ENCODE data around the gene FDXR. TPM values are rescaled to one million over a fixed set of nuclear protein-coding genes. Genes with fewer than 3 reads are reported as not detected.

The FDXR gene
- total RNA-seq, 1 experiment from 2014 or later = 39.7 TPM

DNA sequence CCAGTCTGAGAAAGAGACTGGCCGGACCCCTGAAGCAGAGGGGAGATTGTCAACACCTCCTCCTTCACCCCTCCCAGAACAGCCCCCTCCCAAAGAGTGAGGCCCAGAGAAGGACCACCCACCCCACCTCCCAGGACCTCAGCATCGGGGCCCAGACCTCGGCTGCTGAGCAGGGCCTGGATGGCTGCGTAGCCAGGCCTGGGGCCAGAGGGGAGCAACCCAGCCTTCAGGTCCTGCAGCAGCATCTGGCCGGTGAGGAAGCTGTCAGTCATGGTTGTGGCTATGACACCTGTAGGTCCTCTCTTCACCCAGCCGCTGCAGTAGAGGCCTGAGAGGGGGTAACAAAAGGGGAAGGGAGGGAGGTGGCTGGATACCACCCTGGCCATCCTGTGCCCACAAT is 9.9 kb downstream of the FDXR start:
- TF ChIP-seq, protein P1, sequence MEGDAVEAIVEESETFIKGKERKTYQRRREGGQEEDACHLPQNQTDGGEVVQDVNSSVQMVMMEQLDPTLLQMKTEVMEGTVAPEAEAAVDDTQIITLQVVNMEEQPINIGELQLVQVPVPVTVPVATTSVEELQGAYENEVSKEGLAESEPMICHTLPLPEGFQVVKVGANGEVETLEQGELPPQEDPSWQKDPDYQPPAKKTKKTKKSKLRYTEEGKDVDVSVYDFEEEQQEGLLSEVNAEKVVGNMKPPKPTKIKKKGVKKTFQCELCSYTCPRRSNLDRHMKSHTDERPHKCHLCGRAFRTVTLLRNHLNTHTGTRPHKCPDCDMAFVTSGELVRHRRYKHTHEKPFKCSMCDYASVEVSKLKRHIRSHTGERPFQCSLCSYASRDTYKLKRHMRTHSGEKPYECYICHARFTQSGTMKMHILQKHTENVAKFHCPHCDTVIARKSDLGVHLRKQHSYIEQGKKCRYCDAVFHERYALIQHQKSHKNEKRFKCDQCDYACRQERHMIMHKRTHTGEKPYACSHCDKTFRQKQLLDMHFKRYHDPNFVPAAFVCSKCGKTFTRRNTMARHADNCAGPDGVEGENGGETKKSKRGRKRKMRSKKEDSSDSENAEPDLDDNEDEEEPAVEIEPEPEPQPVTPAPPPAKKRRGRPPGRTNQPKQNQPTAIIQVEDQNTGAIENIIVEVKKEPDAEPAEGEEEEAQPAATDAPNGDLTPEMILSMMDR (conservative IDR thresholded peaks at IDR 0.05) = no peak
- H2BK120ac ChIP-seq (ENCODE audit: low read depth, low read length, poor library complexity, severe bottlenecking) = no peak overlapping the region
- no CpG with 5 or more reads among the region's 6 CpGs for WGBS (ENCODE audit: extremely low coverage, insufficient read length, low lambda C conversion rate)
- peaks cover 30% of the 10 kb centered on the region for H3K27me3 ChIP-seq (ENCODE audit: insufficient read depth, low read length)
- H2AK5ac ChIP-seq (ENCODE audit: insufficient read length, low read length) = no peak overlapping the region
- Mint-ChIP-seq H3K27me3 (ENCODE audit: low read depth) (peaks cover 42% of the 10 kb centered on the region), H3K4me1 (peaks cover 14 to 18% of the 10 kb centered on the region in 2 experiments), H3K9me3 (no peaks in the 10 kb centered on the region), H3K36me3 (ENCODE audit: insufficient read depth in 1 of 3, low read depth in 3 of 3) (peaks cover 3 to 16% (median 15%) of the 10 kb centered on the region in 3 experiments; a peak in 4 of 7 replicates), H3K4me3 (no peak overlapping the region), H3K27ac (no peak overlapping the region)
- H3K9me3 ChIP-seq (ENCODE audit: control insufficient read depth, low read depth, low read length) = no peaks in the 10 kb centered on the region
- no peak overlapping the region for H3K23ac ChIP-seq (ENCODE audit: insufficient read length, low read depth, low read length)
- H3K14ac ChIP-seq (ENCODE audit: insufficient read depth, low read length) = no peak overlapping the region
- H4K8ac ChIP-seq (replicated peaks; ENCODE audit: insufficient read length, low read depth, low read length) = no peak overlapping the region
- H3T11ph ChIP-seq (ENCODE audit: low read length) = no peak overlapping the region
- H2BK20ac ChIP-seq (ENCODE audit: low read depth, low read length, poor library complexity, severe bottlenecking) = no peak overlapping the region
- H3K23me2 ChIP-seq (ENCODE audit: insufficient read length, low read depth, low read length, poor library complexity, severe bottlenecking) = peaks cover 13% of the 10 kb centered on the region
- no peak overlapping the region for H2BK12ac ChIP-seq (ENCODE audit: insufficient read length, low read depth, low read length)
- no peak overlapping the region for H2BK5ac ChIP-seq (ENCODE audit: insufficient read length, low read length)
- no peaks in the 10 kb centered on the region for H3K79me2 ChIP-seq (ENCODE audit: insufficient read depth, low read length)
- H4K5ac ChIP-seq (ENCODE audit: insufficient read length, low read depth, low read length) = no peak overlapping the region
- no peak overlapping the region for H3K56ac ChIP-seq (ENCODE audit: insufficient read length, low read depth, low read length)
- no peak overlapping the region for H2BK15ac ChIP-seq (ENCODE audit: low read depth, low read length)
- no peak overlapping the region for H4K91ac ChIP-seq (ENCODE audit: insufficient read length, low read depth, low read length)
- no peak overlapping the region for H2AFZ ChIP-seq (ENCODE audit: low read length)
- no peaks in the 10 kb centered on the region for H4K20me1 ChIP-seq (ENCODE audit: control insufficient read depth, insufficient read depth, insufficient read length)
- H3K4me1 ChIP-seq (ENCODE audit: insufficient read depth, low read length) = 0 out of 2 replicates have a peak, but pooled peaks cover 2% of the 10 kb centered on the region
- no peak overlapping the region for H3K18ac ChIP-seq (ENCODE audit: insufficient read length, low read depth, low read length)
- no peak for DNase-seq
- no peak overlapping the region for H3K27ac ChIP-seq (ENCODE audit: insufficient read length, low read depth, low read length)
- no peak overlapping the region for H3K4ac ChIP-seq (ENCODE audit: low read depth, low read length)
- H3K79me1 ChIP-seq (ENCODE audit: insufficient read depth, low read depth, low read length, poor library complexity, severe bottlenecking) = no peaks in the 10 kb centered on the region
- no peak overlapping the region for H3K4me2 ChIP-seq (ENCODE audit: insufficient read depth, insufficient read length, low read length)
- H3K9ac ChIP-seq (ENCODE audit: extremely low read depth, insufficient read length, low read length) = no peak overlapping the region

All from H9 (cell line).